NT2/D1 (cell line): Measurements from ENCODE around the gene LGALS7B.
"Not testable (repeated sequence)": the region's sequence is repeated elsewhere in the genome, so short reads cannot be mapped to it uniquely, and the experiment has no call there.

Experiments
- DNase-seq: peaks from one replicate; pipeline ENCODE4 v3.0.0-alpha.2; 2011; ENCODE audit warnings: low read depth, low spot score
- H3K27me3 ChIP-seq: 2 replicates; pipeline ENCODE4 v1.6.0; 2011; ENCODE audit warnings: mild to moderate bottlenecking; ENCODE audit not compliant: insufficient read length, insufficient read depth
- H3K36me3 ChIP-seq: 2 replicates; pipeline ENCODE4 v1.6.1; 2011; ENCODE audit warnings: mild to moderate bottlenecking, low read length, mixed read lengths; ENCODE audit not compliant: insufficient read depth, insufficient read length
- H3K4me1 ChIP-seq: 2 replicates; pipeline ENCODE4 v1.5.1; 2011; ENCODE audit not compliant: insufficient read depth, insufficient read length
- H3K4me3 ChIP-seq: 2 replicates; pipeline ENCODE4 v1.5.1; 2011; ENCODE audit warnings: low read depth; ENCODE audit not compliant: insufficient read length
- H3K9ac ChIP-seq: 2 replicates; pipeline ENCODE4 v1.6.0; 2011; ENCODE audit warnings: low read depth; ENCODE audit not compliant: insufficient read length
- H3K9me3 ChIP-seq: 2 replicates; pipeline ENCODE4 v1.5.1; 2011; ENCODE audit warnings: mild to moderate bottlenecking, low read length; ENCODE audit not compliant: insufficient read depth
- SUZ12 ChIP-seq: IDR thresholded peaks from 2 replicates; pipeline ENCODE4 v1.6.1; 2011; ENCODE audit not compliant: insufficient read length, insufficient read depth; ENCODE audit errors: extremely low read depth
- YY1 ChIP-seq: IDR thresholded peaks from 2 replicates; pipeline ENCODE4 v1.6.1; 2011; ENCODE audit not compliant: insufficient read length, insufficient read depth
- ZNF274 ChIP-seq: IDR thresholded peaks from 2 replicates; pipeline ENCODE4 v1.6.1; 2011; ENCODE audit warnings: mild to moderate bottlenecking, low read depth, low read length

LGALS7B gene

GRCh38 chr19:38773469-38774177 lies 15.4 kb upstream of the LGALS7B start, which contains the start of gene LGALS7:
LGALS7 (minus strand) TSS chr19:38773517; CDS start chr19:38773492, 25 bp downstream.
- no peak for TF ChIP-seq SUZ12
- TF ChIP-seq ZNF274: no peak
- TF ChIP-seq YY1: no peak
- no peaks in the 10 kb centered on the region for H3K9me3 ChIP-seq

DNA sequence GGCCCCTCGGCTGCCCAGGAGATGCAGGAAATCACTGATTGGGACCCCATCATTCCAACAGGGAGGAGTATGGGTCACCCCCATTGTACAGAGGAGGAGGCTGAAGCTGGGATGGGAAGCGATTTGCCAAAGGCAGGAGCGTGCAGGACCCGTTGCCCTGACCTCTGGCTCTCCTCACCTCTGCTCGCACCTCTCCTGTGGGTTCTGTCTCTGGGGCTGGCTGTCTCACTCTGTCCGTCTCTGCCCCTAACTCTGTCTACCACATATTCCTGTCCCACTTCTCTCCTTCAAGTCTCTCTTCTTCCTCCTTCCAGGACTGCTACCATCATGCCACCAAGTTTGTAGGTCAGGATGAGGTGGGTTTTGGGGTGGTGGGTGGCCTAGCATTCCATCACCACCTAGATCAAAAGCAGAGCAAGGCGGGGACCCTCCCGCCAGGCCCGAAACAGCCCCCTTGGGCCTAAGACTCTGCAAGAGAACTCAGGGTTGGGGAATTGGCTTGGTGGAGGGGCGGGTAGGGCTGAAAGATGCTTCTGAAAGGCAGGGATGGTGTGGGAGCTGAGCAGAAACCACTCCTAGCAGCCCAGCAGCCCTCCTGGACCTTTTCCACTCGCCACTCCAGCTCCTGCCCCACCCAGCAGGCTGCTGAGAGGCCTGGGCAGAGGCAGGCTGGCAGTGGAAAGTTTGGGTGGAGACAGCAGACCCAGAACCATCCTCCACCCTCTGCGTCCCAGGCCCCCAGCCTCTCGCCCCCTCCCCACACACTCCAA lies 14.6 kb upstream of the LGALS7B start:
- Histone ChIP-seq H3K9ac (no peak overlapping the region), H3K27me3 (no peaks in the 10 kb centered on the region), H3K4me1 (peaks cover 3% of the 10 kb centered on the region), H3K36me3 (no peaks in the 10 kb centered on the region), H3K4me3 (no peak overlapping the region), H3K9me3 (no peaks in the 10 kb centered on the region)
- no peak for DNase-seq
- TF ChIP-seq YY1 (no peak), ZNF274 (no peak), SUZ12 (no peak)

More at GRCh38 chr19:38773469-38774177, 15.4 kb upstream of the LGALS7B start, which contains the start of gene LGALS7:
- peaks cover 3% of the 10 kb centered on the region for H3K4me1 ChIP-seq
- no peak for DNase-seq
- H3K4me3 ChIP-seq: no peak within 1 kb of the TSS
- H3K27me3 ChIP-seq: no peaks in the 10 kb centered on the region
- H3K9ac ChIP-seq: no peak within 1 kb of the TSS
- no peaks in the 10 kb centered on the region for H3K36me3 ChIP-seq

- DNase-seq: no peak
- Histone ChIP-seq H3K9me3 (no peaks in the 10 kb centered on the region), H3K4me3 (no peak overlapping the region), H3K9ac (no peak overlapping the region), H3K27me3 (no peaks in the 10 kb centered on the region), H3K4me1 (peaks cover 3% of the 10 kb centered on the region), H3K36me3 (no peaks in the 10 kb centered on the region)
- TF ChIP-seq YY1 (no peak), ZNF274 (no peak), SUZ12 (no peak)
These were observed 10.3 kb upstream of the LGALS7B start for GRCh38 chr19:38778733-38779132.

DNA sequence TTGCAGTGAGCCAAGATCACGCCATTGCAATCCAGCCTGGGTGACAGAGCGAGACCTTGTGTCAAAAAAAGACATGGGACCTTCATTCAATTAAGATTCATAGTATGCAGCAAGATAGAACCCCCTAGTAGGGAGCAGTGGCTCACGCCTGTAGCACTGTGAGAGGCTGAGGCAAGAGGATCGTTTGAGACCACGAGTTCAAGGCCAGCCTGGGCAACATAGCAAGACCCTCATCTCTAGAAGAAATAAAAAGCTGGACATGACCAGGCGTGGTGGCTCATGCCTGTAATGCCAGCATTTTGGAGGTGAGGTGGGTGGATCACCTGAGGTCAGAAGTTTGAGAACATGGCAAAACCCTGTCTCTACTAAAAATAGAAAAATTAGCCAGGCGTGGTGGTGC lies 8.6 kb upstream of the LGALS7B start:
- TF ChIP-seq SUZ12 (no peak), YY1 (no peak), ZNF274 (no peak)
- Histone ChIP-seq H3K4me1 (no peaks in the 10 kb centered on the region), H3K4me3 (no peak overlapping the region), H3K9me3 (no peaks in the 10 kb centered on the region), H3K36me3 (no peaks in the 10 kb centered on the region), H3K9ac (no peak overlapping the region), H3K27me3 (no peaks in the 10 kb centered on the region)
- DNase-seq: no peak

- H3K9me3 ChIP-seq: no peaks in the 10 kb centered on the region
- H3K4me3 ChIP-seq: no peak overlapping the region
- DNase-seq: no peak
- H3K36me3 ChIP-seq: no peaks in the 10 kb centered on the region
- H3K9ac ChIP-seq: no peak overlapping the region
- no peaks in the 10 kb centered on the region for H3K4me1 ChIP-seq
- TF ChIP-seq SUZ12 (no peak), YY1 (no peak), ZNF274 (no peak)
- no peaks in the 10 kb centered on the region for H3K27me3 ChIP-seq
These were observed 7.9 kb upstream of the LGALS7B start for GRCh38 chr19:38781058-38781457.

GRCh38 chr19:38782212-38782611 lies 6.8 kb upstream of the LGALS7B start:
- not testable (repeated sequence) for H3K36me3 ChIP-seq, H3K27me3 ChIP-seq, H3K4me3 ChIP-seq, DNase-seq, H3K9me3 ChIP-seq, H3K9ac ChIP-seq, H3K4me1 ChIP-seq

DNA sequence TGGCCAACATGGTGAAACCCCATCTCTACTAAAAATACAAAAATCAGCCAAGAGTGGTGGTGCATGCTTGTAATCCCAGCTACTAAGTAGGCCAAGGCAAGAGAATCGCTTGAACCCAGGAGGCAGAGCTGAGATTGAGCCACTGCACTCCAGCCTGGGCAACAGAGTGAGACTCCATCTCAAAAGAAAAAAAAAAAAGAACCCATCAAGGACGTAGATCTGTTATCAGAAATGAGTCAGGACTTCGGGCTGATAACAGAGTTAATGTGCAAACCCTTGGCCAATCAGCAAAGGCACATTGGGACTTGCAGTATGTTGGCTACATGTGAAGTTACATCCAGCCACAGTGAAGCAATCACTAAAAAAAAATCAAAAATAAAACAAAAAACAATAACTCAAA lies 4.8 kb upstream of the LGALS7B start:
- H3K27me3 ChIP-seq: no peaks in the 10 kb centered on the region
- H3K9me3 ChIP-seq: no peaks in the 10 kb centered on the region
- no peak overlapping the region for H3K4me3 ChIP-seq
- H3K36me3 ChIP-seq: no peaks in the 10 kb centered on the region
- no peak overlapping the region for H3K9ac ChIP-seq
- TF ChIP-seq ZNF274: no peak
- TF ChIP-seq YY1: no peak
- no peak for TF ChIP-seq SUZ12
- DNase-seq: no peak
- no peaks in the 10 kb centered on the region for H3K4me1 ChIP-seq
